Fibroblast of villous mesenchyme (primary cell): ENCODE data around the gene EXOC4. TPM values are rescaled to one million over a fixed set of nuclear protein-coding genes. Genes with fewer than 3 reads are reported as not detected.

Experiments used
- DNase-seq: peaks from one replicate; pipeline ENCODE4 v3.0.0-alpha.2; 2010; ENCODE audit warnings: low read depth
- H3K4me3 ChIP-seq: 2 replicates; pipeline ENCODE4 v1.5.1; 2011; ENCODE audit warnings: low read depth, mild to moderate bottlenecking, low read length
- total RNA-seq: library from RNA; depleted of rRNA; stranded (reverse); fragments of >200 nt; gene quantifications from 2 replicates; pipeline ENCODE4 v1.2.3, GENCODE V29; 2012
- TF ChIP-seq, protein P1 (sequence below): IDR thresholded peaks from 2 replicates; pipeline ENCODE4 v1.5.1; 2012; ENCODE audit warnings: low read depth, mild to moderate bottlenecking, low read length; ENCODE audit not compliant: insufficient read depth

Gene EXOC4
- total RNA-seq, 1 donor: 106 TPM

- no peak for DNase-seq
- H3K4me3 ChIP-seq: no peak overlapping the region
- TF ChIP-seq, protein P1, sequence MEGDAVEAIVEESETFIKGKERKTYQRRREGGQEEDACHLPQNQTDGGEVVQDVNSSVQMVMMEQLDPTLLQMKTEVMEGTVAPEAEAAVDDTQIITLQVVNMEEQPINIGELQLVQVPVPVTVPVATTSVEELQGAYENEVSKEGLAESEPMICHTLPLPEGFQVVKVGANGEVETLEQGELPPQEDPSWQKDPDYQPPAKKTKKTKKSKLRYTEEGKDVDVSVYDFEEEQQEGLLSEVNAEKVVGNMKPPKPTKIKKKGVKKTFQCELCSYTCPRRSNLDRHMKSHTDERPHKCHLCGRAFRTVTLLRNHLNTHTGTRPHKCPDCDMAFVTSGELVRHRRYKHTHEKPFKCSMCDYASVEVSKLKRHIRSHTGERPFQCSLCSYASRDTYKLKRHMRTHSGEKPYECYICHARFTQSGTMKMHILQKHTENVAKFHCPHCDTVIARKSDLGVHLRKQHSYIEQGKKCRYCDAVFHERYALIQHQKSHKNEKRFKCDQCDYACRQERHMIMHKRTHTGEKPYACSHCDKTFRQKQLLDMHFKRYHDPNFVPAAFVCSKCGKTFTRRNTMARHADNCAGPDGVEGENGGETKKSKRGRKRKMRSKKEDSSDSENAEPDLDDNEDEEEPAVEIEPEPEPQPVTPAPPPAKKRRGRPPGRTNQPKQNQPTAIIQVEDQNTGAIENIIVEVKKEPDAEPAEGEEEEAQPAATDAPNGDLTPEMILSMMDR: no peak
These were observed 323.8 kb downstream of the EXOC4 start for GRCh38 chr7:133576612-133577168.

GRCh38 chr7:133582766-133583523, 330.1 kb downstream of the EXOC4 start:
- peak; percentile 77 for DNase-seq
- TF ChIP-seq, protein P1: no peak
- no peak overlapping the region for H3K4me3 ChIP-seq

DNA sequence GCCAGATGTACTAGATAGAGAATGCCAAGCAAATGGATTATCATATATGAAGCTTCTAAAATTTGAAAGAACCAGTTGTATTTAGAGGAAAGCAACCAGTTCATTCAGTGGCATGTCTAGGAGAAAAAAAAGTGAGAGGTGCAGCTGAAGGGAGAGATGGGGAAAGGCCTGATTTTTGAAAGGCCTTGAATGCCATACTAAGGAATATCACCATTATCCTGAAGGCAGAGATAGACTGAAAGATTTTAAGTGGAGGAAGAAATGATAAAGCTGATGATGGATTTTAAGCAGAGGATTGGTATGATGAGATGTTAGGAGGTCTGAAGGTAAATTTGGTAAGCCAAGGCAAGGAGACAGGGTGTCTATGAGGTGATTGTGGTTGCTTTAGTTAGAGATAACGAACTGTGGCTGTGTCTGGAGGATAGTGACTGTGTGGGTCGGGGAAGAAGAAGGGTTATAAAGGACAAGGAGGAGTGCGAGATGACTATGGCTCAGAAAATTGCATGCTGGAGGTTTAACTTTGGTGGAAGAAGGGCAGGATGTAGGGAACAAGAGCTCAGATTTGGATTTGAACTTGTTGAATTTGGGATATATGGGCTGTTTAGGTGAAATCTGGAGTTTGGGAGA, 330.8 kb downstream of the EXOC4 start:
- no peak overlapping the region for H3K4me3 ChIP-seq
- TF ChIP-seq, protein P1: no peak
- DNase-seq: no peak

DNA sequence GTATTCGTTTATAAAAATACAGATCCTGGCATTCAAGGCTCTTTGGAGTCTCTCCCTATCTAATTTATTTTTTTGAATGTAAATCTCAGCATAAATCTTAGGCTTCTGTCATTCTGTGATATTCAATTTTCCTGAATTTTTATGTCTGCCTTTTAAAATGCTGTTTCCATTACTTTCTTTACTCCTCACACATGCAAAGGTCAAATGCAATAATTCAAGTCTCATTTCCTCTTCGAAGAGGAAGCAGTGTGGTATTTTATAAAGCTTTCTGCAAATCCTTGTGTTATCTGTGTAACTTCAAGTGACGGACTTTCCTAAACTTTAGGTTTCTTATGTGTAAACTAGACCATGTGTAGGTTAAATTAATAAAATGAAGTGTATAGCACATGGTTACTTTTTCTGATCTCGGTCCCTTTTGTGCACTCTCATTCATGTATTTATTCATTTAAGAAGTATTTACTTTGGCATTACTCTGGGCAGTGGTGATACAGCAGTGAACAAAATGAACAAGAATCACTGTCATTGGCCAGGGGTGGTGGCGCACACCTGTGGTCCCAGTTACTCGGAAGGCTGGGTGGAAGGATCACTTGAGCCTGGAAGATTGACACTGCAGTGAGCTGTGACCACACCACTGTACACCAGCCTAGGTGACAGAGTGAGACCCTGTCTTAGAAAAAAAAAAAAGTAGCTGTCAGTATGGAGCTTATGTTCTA, 332.2 kb downstream of the EXOC4 start:
- TF ChIP-seq, protein P1: no peak
- no peak overlapping the region for H3K4me3 ChIP-seq
- DNase-seq: no peak

GRCh38 chr7:133586253-133586652, 333.4 kb downstream of the EXOC4 start:
- DNase-seq: no peak
- H3K4me3 ChIP-seq: no peak overlapping the region
- TF ChIP-seq, protein P1: no peak

DNA sequence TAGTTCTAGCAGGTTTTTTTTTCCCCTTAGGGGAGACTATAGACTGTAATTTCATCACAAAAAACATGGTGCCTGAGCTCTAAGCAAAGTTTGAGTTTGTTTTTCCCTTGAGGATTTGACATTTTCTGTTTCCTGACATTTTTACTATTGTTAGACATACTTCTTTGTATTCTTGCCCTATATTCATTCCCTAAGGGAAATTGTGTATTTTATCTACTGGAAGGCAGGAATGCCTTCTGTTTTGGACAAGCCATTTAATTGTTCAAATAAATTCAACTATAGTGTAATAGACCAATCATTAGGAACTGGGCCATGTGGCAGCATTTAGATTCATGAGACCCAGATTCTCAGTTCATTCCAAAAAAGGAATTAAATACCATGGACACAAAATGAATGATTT, 335.0 kb downstream of the EXOC4 start:
- no peak overlapping the region for H3K4me3 ChIP-seq
- TF ChIP-seq, protein P1: no peak
- DNase-seq: peak; percentile 38
